Mammary epithelial cell (primary cell): ENCODE data around the gene MYL6B.

Experiments
- EZH2 ChIP-seq: IDR thresholded peaks from 2 replicates; pipeline ENCODE4 v1.6.1; 2012; ENCODE audit warnings: low read length, inconsistent platforms, borderline replicate concordance
- TF ChIP-seq, protein P1 (sequence below), 2 donors: IDR thresholded peaks in 1 of 2; conservative IDR thresholded peaks in 1 of 2; 2 replicates each; pipeline ENCODE4 v1.5.1; 2011 to 2012; ENCODE audit warnings: inconsistent platforms in 2 of 2, low read length in 2 of 2, mild to moderate bottlenecking in 2 of 2, control low read depth in 1 of 2, low read depth in 1 of 2; ENCODE audit not compliant: insufficient read depth in 1 of 2; ENCODE audit errors: extremely low read depth in 1 of 2

- TF ChIP-seq, protein P1, sequence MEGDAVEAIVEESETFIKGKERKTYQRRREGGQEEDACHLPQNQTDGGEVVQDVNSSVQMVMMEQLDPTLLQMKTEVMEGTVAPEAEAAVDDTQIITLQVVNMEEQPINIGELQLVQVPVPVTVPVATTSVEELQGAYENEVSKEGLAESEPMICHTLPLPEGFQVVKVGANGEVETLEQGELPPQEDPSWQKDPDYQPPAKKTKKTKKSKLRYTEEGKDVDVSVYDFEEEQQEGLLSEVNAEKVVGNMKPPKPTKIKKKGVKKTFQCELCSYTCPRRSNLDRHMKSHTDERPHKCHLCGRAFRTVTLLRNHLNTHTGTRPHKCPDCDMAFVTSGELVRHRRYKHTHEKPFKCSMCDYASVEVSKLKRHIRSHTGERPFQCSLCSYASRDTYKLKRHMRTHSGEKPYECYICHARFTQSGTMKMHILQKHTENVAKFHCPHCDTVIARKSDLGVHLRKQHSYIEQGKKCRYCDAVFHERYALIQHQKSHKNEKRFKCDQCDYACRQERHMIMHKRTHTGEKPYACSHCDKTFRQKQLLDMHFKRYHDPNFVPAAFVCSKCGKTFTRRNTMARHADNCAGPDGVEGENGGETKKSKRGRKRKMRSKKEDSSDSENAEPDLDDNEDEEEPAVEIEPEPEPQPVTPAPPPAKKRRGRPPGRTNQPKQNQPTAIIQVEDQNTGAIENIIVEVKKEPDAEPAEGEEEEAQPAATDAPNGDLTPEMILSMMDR (conservative IDR thresholded peaks at IDR 0.05 in 1 of 2, IDR thresholded peaks at IDR 0.05 in 1 of 2; ENCODE audit: extremely low read depth in 1 of 2, insufficient read depth in 1 of 2, low read depth in 1 of 2, low read length in 2 of 2), result no peak
- TF ChIP-seq EZH2, result no peak
These were observed 35.9 kb upstream of the MYL6B start, which contains the start of gene RPL41 for GRCh38 chr12:56116267-56117081.
